Karpas-422 (cell line): ENCODE data around the gene CAB39. TPM values are rescaled to one million over a fixed set of nuclear protein-coding genes. Genes with fewer than 3 reads are reported as not detected.
"Not testable (repeated sequence)": the region's sequence is repeated elsewhere in the genome, so short reads cannot be mapped to it uniquely, and the experiment has no call there.

Experiments used
- DNase-seq: peaks from one replicate; pipeline ENCODE4 v3.0.0-alpha.2; 2015
- H2AFZ ChIP-seq: fragments of 200-600 bp; sonication (generic); 2 replicates; pipeline ENCODE4 v1.6.1; 2014; ENCODE audit warnings: antibody characterized with exemption, low read length, mixed read lengths
- H3K27ac ChIP-seq: fragments of 200-600 bp; sonication (generic); 2 replicates; pipeline ENCODE4 v1.5.1; 2014; ENCODE audit warnings: mild to moderate bottlenecking, low read length, moderate library complexity
- H3K27me3 ChIP-seq: fragments of 200-600 bp; sonication (generic); 2 replicates; pipeline ENCODE4 v1.6.1; 2014; ENCODE audit warnings: low read length, mixed read lengths
- H3K36me3 ChIP-seq: fragments of 200-600 bp; sonication (generic); 2 replicates; pipeline ENCODE4 v1.6.1; 2014; ENCODE audit warnings: low read length, mixed read lengths; ENCODE audit not compliant: insufficient read depth
- H3K4me1 ChIP-seq: fragments of 200-600 bp; sonication (generic); 2 replicates; pipeline ENCODE4 v1.6.1; 2014; ENCODE audit warnings: mild to moderate bottlenecking, low read length, mixed read lengths
- H3K4me2 ChIP-seq: fragments of 200-600 bp; sonication (generic); 2 replicates; pipeline ENCODE4 v1.6.1; 2014; ENCODE audit warnings: low read length, low read depth, mild to moderate bottlenecking; ENCODE audit not compliant: poor library complexity, severe bottlenecking
- H3K4me3 ChIP-seq: fragments of 200-600 bp; sonication (generic); 2 replicates; pipeline ENCODE4 v1.5.1; 2014; ENCODE audit warnings: mild to moderate bottlenecking, antibody characterized with exemption, low read length, mixed read lengths
- H3K79me2 ChIP-seq: fragments of 200-600 bp; sonication (generic); 2 replicates; pipeline ENCODE4 v1.6.1; 2014; ENCODE audit warnings: mild to moderate bottlenecking, low read length, mixed read lengths
- H3K9ac ChIP-seq: fragments of 200-600 bp; sonication (generic); 2 replicates; pipeline ENCODE4 v1.6.0; 2014; ENCODE audit warnings: low read length
- H3K9me2 ChIP-seq: fragments of 200-600 bp; sonication (generic), shearing (Covaris generic); replicated peaks from 2 replicates; pipeline ENCODE4 v1.6.0; 2014; ENCODE audit warnings: mild to moderate bottlenecking, low read length, moderate library complexity; ENCODE audit not compliant: insufficient read depth
- H3K9me3 ChIP-seq: fragments of 300-700, 200-600 bp; sonication (generic); 2 replicates; pipeline ENCODE4 v1.6.1; 2014; ENCODE audit warnings: low read length, mixed read lengths
- H4K20me1 ChIP-seq: fragments of 200-600 bp; sonication (generic); 2 replicates; pipeline ENCODE4 v1.6.1; 2014; ENCODE audit warnings: mild to moderate bottlenecking, antibody characterized with exemption, low read length, low read depth; ENCODE audit not compliant: insufficient read depth
- total RNA-seq: library from RNA; depleted of rRNA; stranded (reverse); fragments of >200 nt; shearing (Covaris generic); gene quantifications from 2 replicates; pipeline ENCODE4 v1.2.3, GENCODE V29; 2014; ENCODE audit warnings: low replicate concordance

The CAB39 gene
- total RNA-seq, 1 experiment from 2014 or later: 89.3 TPM

DNA sequence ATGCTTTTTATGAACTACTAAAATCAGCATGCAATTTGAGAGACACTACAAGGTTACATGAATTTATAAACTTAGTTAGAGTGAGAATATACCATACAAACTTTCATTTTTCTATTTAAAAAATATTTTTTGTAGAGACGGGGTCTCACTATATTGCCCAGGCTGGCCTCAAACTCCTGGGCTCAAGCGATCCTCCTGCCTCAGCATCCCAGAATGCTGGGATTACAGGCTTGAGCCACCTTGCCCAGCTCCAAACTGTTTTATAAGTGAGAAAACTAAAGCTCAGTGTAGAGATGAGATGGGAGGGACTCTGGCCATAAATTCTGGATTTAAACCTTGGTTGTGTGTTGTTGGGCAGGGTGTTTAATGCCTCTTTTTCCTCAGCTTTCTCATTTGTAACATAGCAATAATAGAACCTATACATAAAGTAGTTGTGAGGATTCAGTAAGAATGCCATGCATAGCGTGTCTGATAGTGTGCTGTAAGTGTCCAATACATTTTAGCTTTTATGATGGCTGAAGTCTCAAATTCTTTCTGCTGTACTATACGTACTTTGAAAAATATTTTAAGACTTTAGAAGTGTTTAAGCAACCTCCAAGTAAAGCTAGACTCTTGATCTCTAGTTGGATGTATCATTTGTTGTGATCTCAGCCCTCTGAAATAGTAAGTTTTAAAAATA, 9.7 kb downstream of the CAB39 start:
- peaks cover 19% of the 10 kb centered on the region for H3K36me3 ChIP-seq
- no peak overlapping the region for H3K4me2 ChIP-seq
- H2AFZ ChIP-seq: no peak overlapping the region
- H3K27me3 ChIP-seq: no peaks in the 10 kb centered on the region
- no peak overlapping the region for H3K4me3 ChIP-seq
- DNase-seq: no peak
- H4K20me1 ChIP-seq: 0 out of 2 replicates have a peak, but pooled peaks cover 3% of the 10 kb centered on the region
- no peaks in the 10 kb centered on the region for H3K9me3 ChIP-seq
- H3K79me2 ChIP-seq: peaks cover 91% of the 10 kb centered on the region
- H3K9me2 ChIP-seq: no peaks in the 10 kb centered on the region
- peaks cover 20% of the 10 kb centered on the region for H3K4me1 ChIP-seq
- no peak overlapping the region for H3K9ac ChIP-seq
- H3K27ac ChIP-seq: no peak overlapping the region

DNA sequence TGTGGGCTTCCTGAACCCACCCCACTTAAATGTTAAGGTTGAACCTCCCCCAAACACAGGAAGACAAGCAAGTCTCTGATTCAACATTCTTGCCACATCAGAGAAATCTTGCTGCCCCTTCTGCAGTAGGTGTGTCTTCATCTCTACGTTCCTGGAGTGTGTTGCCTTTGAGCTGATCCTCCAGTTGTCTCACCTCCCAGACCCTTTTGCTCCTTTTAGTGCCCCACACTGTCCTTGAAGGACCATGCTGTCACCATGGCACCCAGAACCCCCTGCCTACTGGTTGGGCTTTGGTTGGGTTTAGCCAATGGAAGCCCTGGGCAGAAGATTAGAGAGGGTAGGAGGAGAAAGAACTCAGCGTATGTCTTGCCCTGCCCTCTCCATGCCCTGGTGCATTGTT, 10.7 kb downstream of the CAB39 start:
- no peaks in the 10 kb centered on the region for H3K9me2 ChIP-seq
- H3K4me1 ChIP-seq: peaks cover 10% of the 10 kb centered on the region
- no peaks in the 10 kb centered on the region for H3K9me3 ChIP-seq
- no peak for DNase-seq
- H2AFZ ChIP-seq: no peak overlapping the region
- no peak overlapping the region for H3K4me2 ChIP-seq
- H4K20me1 ChIP-seq: no peaks in the 10 kb centered on the region
- H3K9ac ChIP-seq: no peak overlapping the region
- H3K27me3 ChIP-seq: no peaks in the 10 kb centered on the region
- no peak overlapping the region for H3K27ac ChIP-seq
- H3K79me2 ChIP-seq: peaks cover 90% of the 10 kb centered on the region
- H3K36me3 ChIP-seq: peaks cover 19% of the 10 kb centered on the region
- H3K4me3 ChIP-seq: no peak overlapping the region

DNA sequence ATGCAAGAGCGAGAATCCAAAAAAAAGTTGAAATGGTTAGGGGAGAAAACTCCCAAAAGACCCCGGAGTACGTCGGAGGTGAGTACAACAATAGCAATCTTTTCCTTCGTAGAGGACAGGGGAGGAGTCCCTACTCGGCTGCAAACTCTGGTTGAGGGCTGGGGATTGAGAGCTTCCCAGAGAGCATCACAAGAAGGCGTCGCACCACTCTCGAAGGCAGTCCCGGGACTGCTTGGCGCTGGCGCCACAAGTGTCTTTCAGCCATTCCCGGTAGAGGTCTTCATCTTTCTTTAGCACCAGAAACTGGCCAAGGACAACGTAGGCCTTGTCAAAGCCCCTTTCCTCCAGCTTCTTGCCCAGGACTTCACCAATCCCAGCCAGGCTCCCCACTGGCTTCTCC, 12.3 kb downstream of the CAB39 start:
- H3K4me2 ChIP-seq, H4K20me1 ChIP-seq, H3K4me3 ChIP-seq, H3K9ac ChIP-seq, H3K9me2 ChIP-seq, H2AFZ ChIP-seq, DNase-seq, H3K27ac ChIP-seq, H3K4me1 ChIP-seq, H3K27me3 ChIP-seq, H3K9me3 ChIP-seq: not testable (repeated sequence)
- Histone ChIP-seq H3K36me3 (peaks cover 16% of the 10 kb centered on the region), H3K79me2 (peaks cover 90% of the 10 kb centered on the region)

DNA sequence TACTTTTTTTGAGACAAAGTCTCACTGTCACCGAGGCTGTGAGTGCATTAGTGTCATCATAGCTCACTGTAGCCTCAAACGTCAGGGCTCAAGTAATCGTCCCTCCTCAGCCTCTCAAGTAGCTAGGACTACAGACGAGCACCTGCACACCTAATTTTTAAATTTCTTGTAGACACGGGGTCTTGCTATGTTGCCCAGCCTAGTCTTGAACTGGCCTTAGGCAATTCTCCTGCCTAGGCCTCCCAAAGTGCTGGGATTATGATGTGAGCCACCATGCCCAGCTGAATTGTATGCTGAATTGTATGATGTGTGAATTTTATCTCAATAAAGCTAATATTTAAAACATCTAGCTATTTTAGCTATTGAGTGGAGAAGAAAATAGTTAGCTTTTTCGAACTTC, 18.9 kb downstream of the CAB39 start:
- Histone ChIP-seq H3K9me2 (no peaks in the 10 kb centered on the region), H3K4me2 (no peak overlapping the region), H3K79me2 (peaks cover 97% of the 10 kb centered on the region), H3K4me1 (peaks cover 6% of the 10 kb centered on the region), H4K20me1 (0 out of 2 replicates have a peak, but pooled peaks cover 4% of the 10 kb centered on the region), H3K36me3 (no peaks in the 10 kb centered on the region), H2AFZ (no peak overlapping the region), H3K9me3 (no peaks in the 10 kb centered on the region), H3K4me3 (no peak overlapping the region), H3K27ac (no peak overlapping the region), H3K27me3 (no peaks in the 10 kb centered on the region), H3K9ac (no peak overlapping the region)
- DNase-seq: no peak

DNA sequence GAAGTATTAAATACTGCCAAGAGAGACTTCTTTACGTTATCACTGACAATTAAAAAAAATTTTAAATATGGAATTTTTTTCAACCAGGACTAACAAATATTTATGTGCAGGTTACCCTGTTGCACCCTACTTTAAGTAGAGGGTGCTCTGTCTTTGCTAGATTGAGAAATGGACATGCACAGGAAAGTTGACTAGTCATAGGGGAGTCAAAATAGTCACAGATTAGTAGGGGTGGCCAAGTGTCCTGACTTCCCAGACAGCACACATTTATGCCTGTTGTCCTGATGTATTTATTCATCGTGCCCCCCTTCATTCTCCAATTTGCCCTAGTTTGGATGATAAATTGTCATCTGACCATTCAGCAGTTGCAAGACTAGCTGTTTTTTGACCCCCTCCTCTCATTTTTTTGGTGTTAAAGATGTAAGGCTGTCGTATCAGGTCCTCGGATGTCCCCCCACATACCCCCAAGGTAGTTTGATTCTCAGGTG, 20.3 kb downstream of the CAB39 start:
- Histone ChIP-seq H3K9me3 (no peaks in the 10 kb centered on the region), H3K9ac (no peak overlapping the region), H3K4me3 (no peak overlapping the region), H3K27ac (no peak overlapping the region), H3K27me3 (no peaks in the 10 kb centered on the region), H3K4me2 (no peak overlapping the region), H3K4me1 (peaks cover 20% of the 10 kb centered on the region), H3K79me2 (peaks cover 100% of the 10 kb centered on the region), H3K9me2 (no peaks in the 10 kb centered on the region), H4K20me1 (0 out of 2 replicates have a peak, but pooled peaks cover 4% of the 10 kb centered on the region), H2AFZ (no peak overlapping the region), H3K36me3 (no peaks in the 10 kb centered on the region)
- no peak for DNase-seq

DNA sequence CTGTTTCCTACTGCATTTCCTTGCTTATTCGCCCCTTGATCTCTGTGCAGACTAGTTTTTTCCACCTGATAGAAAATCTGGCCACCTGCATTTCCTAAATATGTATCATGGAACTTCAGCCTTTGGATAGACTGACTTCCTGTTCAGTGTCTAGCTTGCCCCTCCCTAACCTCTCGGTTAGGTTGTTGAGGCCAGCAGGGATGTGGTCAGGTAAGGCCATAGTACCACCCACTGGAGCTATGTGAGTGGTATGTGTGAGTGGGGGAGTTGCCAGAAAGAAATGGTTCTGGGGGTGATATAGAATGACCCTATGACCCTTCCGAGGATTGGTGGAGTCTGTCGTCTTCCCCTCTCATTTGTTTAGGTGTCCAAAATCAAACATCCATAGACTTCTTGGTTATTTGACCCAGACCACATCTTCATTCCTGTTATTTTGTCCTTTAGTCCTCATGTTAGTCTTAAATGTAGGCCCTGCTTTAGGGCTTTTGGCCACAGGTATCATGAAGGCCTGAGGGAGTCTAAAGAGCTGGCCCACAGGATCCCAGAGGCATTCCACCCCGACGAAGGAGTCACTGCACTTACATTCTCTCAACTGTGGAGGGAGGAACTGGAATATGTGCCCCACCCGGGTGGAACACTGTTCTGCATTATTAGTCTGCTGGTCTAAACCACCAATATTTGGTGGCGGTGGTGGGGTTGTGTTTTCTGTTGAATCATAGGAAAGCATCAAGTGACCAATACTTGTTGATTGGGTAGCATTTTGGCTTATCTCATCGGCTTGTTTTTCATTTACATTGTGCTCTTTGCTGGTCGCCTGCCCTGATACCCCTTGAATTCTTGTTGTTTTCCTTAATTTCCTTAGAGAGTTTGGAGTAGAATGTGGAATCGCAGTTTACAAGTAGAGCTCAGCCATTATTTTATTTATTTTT, 21.9 kb downstream of the CAB39 start:
- Histone ChIP-seq H3K79me2 (peaks cover 100% of the 10 kb centered on the region), H3K36me3 (no peaks in the 10 kb centered on the region; the same call in 1 of the 2 replicates), H2AFZ (no peak overlapping the region), H3K9me3 (no peaks in the 10 kb centered on the region), H4K20me1 (0 out of 2 replicates have a peak, but pooled peaks cover 4% of the 10 kb centered on the region), H3K4me2 (no peak overlapping the region), H3K9ac (no peak overlapping the region), H3K4me1 (peaks cover 31% of the 10 kb centered on the region), H3K4me3 (no peak overlapping the region), H3K27ac (no peak overlapping the region), H3K9me2 (no peaks in the 10 kb centered on the region), H3K27me3 (no peaks in the 10 kb centered on the region)
- DNase-seq: no peak

DNA sequence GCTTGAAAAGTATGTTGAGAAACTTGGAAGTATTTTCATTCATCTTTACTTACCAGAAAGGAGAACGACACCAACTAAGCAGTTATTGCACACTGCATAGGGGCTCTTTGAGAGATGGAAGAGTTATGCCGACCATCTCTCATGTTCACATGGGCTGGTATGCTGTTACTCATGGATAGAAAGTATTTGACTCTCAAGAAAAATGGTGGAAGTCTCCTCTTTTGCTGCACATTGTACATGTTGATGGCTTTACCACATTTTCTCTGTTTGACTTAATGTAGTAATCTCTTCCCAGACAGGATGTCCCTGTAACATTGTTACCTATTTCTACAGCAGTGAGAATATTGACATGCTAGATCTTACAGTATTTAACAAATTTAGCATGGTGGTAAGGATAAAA, 23.2 kb downstream of the CAB39 start:
- Histone ChIP-seq H3K9ac (no peak overlapping the region), H3K9me3 (no peaks in the 10 kb centered on the region), H2AFZ (no peak overlapping the region), H4K20me1 (0 out of 2 replicates have a peak, but pooled peaks cover 4% of the 10 kb centered on the region), H3K4me3 (no peak overlapping the region), H3K79me2 (peaks cover 100% of the 10 kb centered on the region), H3K4me1 (peaks cover 31% of the 10 kb centered on the region), H3K27ac (no peak overlapping the region), H3K27me3 (no peaks in the 10 kb centered on the region), H3K4me2 (no peak overlapping the region), H3K9me2 (no peaks in the 10 kb centered on the region), H3K36me3 (peaks cover 6% of the 10 kb centered on the region; the same call in 1 of the 2 replicates)
- no peak for DNase-seq

DNA sequence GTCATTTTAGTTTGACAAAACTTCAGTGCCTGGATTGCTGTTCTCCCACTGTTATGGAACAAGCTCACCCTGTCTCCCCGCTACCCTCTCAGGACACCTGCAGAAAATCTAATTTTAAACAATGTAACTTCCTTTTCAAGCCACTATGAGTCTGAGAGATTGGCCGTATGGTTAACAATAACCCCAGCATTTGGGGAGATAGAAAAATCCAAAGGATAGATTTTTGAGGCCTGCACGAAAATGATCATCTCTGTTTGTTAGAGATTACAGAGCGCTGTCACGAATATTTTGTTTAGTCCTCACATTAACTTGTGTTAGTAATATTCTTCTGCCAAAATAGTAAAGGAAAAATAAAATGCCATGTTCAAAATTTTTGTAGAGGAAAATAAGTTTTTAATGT, 24.7 kb downstream of the CAB39 start:
- H3K9me3 ChIP-seq: no peaks in the 10 kb centered on the region
- peaks cover 31% of the 10 kb centered on the region for H3K4me1 ChIP-seq
- no peaks in the 10 kb centered on the region for H3K9me2 ChIP-seq
- H4K20me1 ChIP-seq: no peaks in the 10 kb centered on the region
- H3K27ac ChIP-seq: no peak overlapping the region
- no peaks in the 10 kb centered on the region for H3K27me3 ChIP-seq
- H2AFZ ChIP-seq: no peak overlapping the region
- H3K36me3 ChIP-seq: peaks cover 6% of the 10 kb centered on the region; the same call in 1 of the 2 replicates
- H3K4me2 ChIP-seq: no peak overlapping the region
- H3K9ac ChIP-seq: no peak overlapping the region
- peaks cover 97% of the 10 kb centered on the region for H3K79me2 ChIP-seq
- H3K4me3 ChIP-seq: no peak overlapping the region
- no peak for DNase-seq
